PFSK-1 (cell line): Measurements from ENCODE around the gene KDM6A.

Experiments used
- FOXP2 ChIP-seq: optimal IDR thresholded peaks from 2 replicates; pipeline ENCODE3; 2011; ENCODE audit warnings: borderline replicate concordance, control low read depth, inconsistent platforms; ENCODE audit not compliant: insufficient read depth; ENCODE audit errors: extremely low read length, extremely low read depth
- POLR2AphosphoS5 ChIP-seq: IDR thresholded peaks from 2 replicates; pipeline ENCODE4 v1.6.1; 2012; ENCODE audit warnings: low read depth, mild to moderate bottlenecking, control low read depth, low read length, moderate library complexity
- SIN3A ChIP-seq: IDR thresholded peaks from 2 replicates; pipeline ENCODE4 v1.6.1; 2012; ENCODE audit warnings: mild to moderate bottlenecking, low read length, moderate library complexity, borderline replicate concordance; ENCODE audit not compliant: insufficient read depth
- TAF1 ChIP-seq: IDR thresholded peaks from 2 replicates; pipeline ENCODE4 v1.6.1; 2012; ENCODE audit warnings: low read length, control low read depth, borderline replicate concordance; ENCODE audit not compliant: insufficient read depth
- TF ChIP-seq, protein P1 (sequence below), 2 experiments: IDR thresholded peaks; 2 replicates each; pipeline versions ENCODE4 v1.6.1 to v1.8.0; 2011 to 2012; ENCODE audit warnings: low read depth in 2 of 2, low read length in 2 of 2, control low read depth in 1 of 2, inconsistent platforms in 1 of 2, mild to moderate bottlenecking in 1 of 2, moderate library complexity in 1 of 2; ENCODE audit not compliant: insufficient read depth in 1 of 2

KDM6A gene

DNA sequence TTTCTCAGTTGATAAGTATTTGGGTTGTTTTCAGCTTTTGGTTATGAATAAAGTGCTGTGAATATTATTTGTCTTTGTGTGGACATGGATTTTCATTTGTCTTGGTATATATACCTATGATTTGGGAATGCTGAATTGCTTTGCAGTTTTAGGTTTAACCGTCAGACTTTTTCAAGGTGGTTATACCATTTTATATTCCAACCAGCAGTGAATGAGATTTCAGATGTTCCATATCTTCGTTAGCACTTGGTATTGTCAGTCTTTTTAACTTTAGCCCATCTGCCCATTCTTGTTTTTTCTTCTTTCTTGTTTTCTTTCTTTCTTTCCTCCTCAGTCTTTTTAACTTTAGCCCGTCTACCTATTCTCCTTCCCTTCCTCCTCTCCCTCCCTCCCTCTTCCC, 106.0 kb downstream of the KDM6A start:
- no peak for TF ChIP-seq FOXP2
- no peak for TF ChIP-seq SIN3A
- TF ChIP-seq TAF1 = no peak
- no peak for TF ChIP-seq POLR2AphosphoS5
- TF ChIP-seq, protein P1, sequence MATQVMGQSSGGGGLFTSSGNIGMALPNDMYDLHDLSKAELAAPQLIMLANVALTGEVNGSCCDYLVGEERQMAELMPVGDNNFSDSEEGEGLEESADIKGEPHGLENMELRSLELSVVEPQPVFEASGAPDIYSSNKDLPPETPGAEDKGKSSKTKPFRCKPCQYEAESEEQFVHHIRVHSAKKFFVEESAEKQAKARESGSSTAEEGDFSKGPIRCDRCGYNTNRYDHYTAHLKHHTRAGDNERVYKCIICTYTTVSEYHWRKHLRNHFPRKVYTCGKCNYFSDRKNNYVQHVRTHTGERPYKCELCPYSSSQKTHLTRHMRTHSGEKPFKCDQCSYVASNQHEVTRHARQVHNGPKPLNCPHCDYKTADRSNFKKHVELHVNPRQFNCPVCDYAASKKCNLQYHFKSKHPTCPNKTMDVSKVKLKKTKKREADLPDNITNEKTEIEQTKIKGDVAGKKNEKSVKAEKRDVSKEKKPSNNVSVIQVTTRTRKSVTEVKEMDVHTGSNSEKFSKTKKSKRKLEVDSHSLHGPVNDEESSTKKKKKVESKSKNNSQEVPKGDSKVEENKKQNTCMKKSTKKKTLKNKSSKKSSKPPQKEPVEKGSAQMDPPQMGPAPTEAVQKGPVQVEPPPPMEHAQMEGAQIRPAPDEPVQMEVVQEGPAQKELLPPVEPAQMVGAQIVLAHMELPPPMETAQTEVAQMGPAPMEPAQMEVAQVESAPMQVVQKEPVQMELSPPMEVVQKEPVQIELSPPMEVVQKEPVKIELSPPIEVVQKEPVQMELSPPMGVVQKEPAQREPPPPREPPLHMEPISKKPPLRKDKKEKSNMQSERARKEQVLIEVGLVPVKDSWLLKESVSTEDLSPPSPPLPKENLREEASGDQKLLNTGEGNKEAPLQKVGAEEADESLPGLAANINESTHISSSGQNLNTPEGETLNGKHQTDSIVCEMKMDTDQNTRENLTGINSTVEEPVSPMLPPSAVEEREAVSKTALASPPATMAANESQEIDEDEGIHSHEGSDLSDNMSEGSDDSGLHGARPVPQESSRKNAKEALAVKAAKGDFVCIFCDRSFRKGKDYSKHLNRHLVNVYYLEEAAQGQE (IDR thresholded peaks at IDR 0.05; ENCODE audit: insufficient read depth in 1 of 2, low read depth in 2 of 2, low read length in 2 of 2) = no peak

DNA sequence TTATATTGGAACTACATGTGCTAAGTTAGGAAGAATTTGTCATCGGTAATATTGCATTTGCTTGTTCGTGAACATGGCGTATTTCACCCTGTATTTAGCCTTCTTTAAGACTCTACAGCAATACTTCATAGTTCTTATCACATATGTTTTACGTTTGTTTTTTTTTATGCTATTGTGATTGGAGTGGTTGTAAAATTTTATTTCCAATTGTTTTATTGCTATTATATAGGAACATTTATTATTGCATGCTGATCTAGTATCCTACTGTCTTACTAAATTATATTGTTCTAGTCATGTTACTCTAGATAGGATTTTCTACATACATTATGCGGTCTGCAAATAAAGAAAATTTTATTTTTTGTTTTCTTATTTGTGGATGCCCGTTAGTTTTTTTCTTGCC, 107.4 kb downstream of the KDM6A start:
- TF ChIP-seq POLR2AphosphoS5 (no peak), TAF1 (no peak)

- TF ChIP-seq SIN3A = no peak
Measured at GRCh38 chrX:44980883-44981282, 107.9 kb downstream of the KDM6A start.

- TF ChIP-seq POLR2AphosphoS5 = no peak
- no peak for TF ChIP-seq SIN3A
- no peak for TF ChIP-seq FOXP2
- TF ChIP-seq, protein P1 (IDR thresholded peaks at IDR 0.05; ENCODE audit: insufficient read depth in 1 of 2, low read depth in 2 of 2, low read length in 2 of 2) = no peak
- no peak for TF ChIP-seq TAF1
Measured at GRCh38 chrX:44989995-44990770, 117.2 kb downstream of the KDM6A start.

GRCh38 chrX:44992775-44993174, 119.8 kb downstream of the KDM6A start:
- TF ChIP-seq POLR2AphosphoS5 = no peak
- no peak for TF ChIP-seq SIN3A

DNA sequence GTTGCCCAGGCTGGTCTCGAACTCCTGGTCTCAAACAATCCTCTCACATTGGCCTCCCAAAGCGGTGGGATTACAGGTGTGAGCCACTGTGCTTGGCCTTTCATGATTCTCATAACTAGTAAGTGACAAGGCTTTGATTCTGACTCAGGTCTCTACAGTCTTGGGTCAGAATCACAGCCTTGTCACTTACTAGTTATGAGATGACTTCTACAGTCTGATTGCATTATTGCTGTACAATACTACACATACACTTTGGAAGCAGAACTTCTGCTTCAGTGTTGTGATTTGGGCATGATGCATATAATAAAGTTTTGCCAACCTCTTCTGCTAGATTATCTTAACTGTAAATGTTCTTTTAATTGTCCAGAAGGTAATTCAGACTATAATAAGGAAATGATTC, 123.3 kb downstream of the KDM6A start:
- TF ChIP-seq POLR2AphosphoS5 (no peak), TAF1 (no peak), SIN3A (no peak), FOXP2 (no peak)
- TF ChIP-seq, protein P1 (IDR thresholded peaks at IDR 0.05; ENCODE audit: insufficient read depth in 1 of 2, low read depth in 2 of 2, low read length in 2 of 2) = no peak

DNA sequence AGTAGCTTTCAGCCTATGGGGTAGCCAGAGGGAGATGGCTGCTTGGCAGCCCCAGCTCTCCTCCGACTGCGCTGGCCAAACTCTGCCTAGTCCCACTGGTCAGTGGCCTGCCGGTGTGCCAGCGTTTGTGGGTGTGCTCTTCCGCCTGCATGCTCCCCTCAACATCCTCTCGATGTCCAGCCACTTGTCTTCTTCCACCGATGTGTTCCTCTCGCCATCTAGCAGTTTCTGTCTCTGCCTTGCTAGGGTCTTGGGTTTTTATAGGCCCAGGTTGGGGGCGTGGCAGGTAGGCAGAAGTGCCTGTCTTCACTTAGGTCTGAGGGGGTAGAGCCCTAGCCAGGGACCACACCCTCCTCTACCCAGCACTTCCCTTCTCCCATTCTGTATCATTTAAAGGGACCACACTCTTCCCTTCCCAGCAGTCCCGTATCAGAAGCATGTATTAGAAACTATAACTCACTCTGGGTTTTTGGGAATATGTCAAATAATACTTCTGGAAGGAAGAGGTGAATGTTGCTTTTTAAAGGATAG, 124.4 kb downstream of the KDM6A start:
- TF ChIP-seq TAF1 (no peak), POLR2AphosphoS5 (no peak), SIN3A (no peak), FOXP2 (no peak)
- TF ChIP-seq, protein P1 (IDR thresholded peaks at IDR 0.05; ENCODE audit: insufficient read depth in 1 of 2, low read depth in 2 of 2, low read length in 2 of 2) = no peak
